ENCODE measurements around the gene PRKACB.
"Not testable (repeated sequence)": the region's sequence is repeated elsewhere in the genome, so short reads cannot be mapped to it uniquely, and the experiment has no call there.

Gene PRKACB

DNA sequence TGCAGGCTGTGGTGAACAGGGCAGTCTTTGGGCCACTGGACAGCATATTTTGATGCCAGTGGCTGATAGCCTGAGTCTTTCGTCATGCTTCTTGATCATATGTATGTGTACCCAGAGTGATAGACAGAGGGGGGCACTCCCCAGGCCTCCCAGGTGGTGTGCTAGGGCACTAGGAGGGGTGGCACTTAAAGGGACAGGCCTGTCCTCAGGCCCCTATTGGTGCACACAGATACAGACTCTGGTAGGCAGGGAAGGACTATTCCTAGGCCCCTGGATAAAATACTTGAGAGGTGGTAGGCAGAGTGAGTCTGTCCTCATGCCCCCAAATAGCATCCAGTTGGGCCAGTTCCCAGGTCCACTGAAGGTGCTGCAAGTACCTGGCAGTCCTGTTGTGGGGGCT lies 80.8 kb downstream of the PRKACB start:
- no peak for DNase-seq

DNA sequence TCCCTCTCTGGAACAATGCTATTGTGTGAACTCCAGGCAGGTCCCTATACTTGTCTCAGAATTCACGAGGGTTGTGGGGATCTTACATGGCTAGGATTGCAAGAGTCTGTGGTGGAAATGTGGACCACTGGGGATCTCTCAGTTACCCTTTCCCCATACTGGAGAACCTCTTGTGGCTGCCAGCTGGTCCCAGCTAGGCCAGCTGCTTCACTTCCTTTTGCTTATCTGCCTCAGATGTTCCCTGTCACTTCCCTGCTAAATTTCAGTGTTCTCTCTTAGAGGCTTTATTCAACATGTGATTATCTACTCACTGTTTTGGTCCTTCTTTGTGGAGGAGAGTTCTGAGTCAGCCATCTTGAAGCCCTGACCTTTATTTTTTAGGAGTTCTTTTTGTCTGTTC lies 81.6 kb downstream of the PRKACB start:
- peak; percentile 91 for DNase-seq

DNA sequence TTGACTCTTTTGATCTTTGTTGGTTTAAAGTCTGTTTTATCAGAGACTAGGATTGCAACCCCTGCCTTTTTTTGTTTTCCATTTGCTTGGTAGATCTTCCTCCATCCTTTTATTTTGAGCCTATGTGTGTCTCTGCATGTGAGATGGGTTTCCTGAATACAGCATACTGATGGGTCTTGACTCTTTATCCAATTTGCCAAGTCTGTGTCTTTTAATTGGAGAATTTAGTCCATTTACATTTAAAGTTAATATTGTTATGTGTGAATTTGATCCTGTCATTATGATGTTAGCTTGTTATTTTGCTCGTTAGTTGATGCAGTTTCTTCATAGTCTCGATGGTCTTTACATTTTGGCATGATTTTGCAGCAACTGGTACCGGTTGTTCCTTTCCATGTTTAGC lies 88.6 kb downstream of the PRKACB start:
- DNase-seq, result not testable (repeated sequence)

GRCh38 chr1:84236256-84236655 lies 92.2 kb downstream of the PRKACB start:
- DNase-seq, result no peak

DNA sequence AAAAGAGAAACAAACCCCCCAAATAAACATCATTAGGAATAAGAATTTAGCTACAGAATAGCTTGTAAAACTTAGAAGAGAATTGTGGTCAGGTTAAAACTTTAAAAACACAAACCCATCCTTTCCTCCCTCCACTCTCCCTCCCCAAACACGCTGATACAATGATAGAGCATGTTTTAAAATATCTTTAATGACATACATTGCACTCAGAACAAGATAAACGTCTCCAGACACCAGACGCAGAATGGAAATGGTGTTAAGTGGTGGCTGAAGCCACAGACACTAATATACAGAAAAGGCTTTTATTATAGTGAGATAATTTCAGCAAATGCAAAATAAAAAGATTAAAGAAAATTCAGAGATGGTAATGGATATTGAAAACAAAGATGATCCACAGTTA lies 98.6 kb downstream of the PRKACB start:
- DNase-seq, result no peak

DNA sequence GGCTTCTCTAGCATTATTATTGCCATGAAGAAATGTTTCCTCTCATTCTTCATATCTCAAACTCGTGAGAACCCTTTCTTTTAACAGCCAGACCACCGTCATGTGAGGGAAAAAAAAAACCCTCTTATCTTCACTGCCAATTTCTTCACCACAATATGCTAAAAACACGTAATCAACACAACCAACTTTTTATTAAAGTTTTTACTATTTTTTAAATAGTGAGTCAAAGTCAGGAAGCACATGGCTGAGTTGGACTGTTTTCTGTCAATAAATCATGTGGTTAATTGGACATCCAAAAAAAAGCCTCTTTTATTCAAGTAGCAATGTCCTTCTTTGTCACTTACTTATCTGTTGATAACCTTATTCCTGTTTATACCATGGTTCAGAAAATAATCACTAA lies 101.5 kb downstream of the PRKACB start:
- no peak for DNase-seq

DNA sequence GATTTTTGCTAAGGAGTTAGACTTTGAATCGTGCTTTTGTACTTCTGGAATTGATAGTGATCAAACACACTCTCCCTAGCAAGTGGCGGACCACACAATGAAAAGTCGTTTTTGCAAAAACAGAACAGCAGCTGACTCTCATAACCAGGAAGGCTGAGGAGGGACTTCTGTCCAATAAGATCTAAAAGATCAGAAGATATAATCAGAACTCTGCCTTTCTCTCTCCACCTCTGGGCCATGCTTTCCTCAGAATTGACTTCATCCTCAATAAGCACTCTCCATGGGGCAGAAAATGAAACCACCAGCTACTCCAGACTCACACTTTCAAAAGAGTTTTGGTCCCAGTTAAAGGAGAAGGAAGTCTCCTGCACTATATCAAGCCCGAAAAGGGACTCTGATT lies 102.1 kb downstream of the PRKACB start:
- DNase-seq, result peak; percentile 10

DNA sequence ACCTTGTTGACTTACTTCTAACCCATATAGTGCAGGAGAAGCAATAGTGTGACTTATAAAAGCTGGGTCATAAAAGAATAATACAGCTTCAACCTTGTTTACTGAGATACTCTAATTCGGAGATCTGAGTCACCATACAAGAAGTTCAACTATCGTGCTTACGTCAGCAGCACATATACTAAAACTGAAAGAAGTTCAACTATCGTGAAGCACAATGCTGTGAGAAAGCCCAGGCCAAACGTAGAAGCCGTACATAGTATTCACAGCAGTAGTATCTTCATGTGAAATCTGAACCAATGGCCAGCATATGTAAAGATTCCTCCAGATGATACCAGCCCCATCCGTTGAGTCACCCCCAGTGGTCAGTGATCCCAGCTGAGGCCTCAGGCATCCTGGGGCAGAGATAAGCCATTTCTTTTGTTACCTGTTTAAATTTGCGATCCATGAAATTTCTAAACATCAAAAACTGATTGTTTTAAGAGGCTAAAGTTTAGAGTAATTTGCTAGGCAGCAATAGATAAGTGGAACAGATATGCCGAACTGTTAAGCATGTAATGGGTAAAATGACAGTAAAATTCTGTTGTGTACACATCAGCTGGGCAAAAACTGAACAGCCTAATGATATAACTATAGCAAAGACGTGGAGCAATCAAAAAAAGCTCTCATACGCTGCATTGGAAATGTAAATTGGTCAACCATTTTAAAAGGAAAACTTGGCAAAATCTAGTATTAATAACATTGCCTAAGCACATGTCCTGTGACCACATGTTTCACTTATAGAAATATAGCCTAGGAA lies 103.6 kb downstream of the PRKACB start:
- no peak for DNase-seq

- no peak for DNase-seq
Observed at GRCh38 chr1:84250668-84251067, 106.6 kb downstream of the PRKACB start.

- no peak for DNase-seq
Observed at GRCh38 chr1:84253036-84253435, 109.0 kb downstream of the PRKACB start.

- DNase-seq, result no peak
Observed at GRCh38 chr1:84253891-84254290, 109.8 kb downstream of the PRKACB start.

DNA sequence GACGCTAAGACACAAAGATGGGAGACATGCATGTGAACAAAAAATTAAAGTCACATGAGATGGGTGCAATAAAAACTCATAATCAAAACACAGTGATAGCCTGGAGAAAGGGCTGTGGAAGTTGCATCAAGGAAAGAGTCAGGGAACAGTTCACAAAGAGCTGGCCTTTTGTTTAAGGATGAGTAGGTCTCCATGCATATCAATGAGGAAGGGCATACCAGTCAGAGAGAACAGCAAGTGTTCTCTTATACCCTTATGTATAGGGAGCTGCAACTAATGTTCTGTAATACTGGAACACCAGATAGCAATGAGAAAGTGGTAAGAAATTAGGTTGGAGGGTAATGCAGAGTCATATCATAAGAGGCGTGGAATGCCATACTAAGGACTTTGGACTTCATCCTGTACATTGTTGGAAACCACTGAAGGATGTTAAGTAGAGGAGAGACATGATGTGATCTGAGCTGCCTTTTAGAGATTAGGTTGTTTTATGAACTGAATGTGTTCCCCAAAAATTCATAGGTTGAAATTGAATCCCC lies 110.7 kb downstream of the PRKACB start:
- no peak for DNase-seq

DNA sequence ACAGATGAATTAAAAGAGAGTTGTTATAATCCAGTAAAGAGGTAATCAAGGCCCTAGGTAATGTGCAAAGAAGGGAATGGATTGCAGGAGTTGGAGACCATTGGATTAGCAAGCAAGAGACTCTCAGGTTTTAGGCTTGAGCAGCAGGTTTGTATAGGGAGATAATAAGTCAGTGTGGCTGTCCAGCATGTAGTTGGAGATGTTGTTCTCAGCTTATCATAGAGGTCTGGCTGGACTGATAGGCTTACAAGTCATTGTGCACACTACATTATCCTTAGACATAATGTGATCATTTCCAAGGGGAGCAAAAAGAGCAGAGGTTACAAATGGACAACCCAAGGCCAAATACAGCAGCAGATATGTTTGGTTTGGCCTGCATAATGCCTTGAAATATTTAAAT lies 111.5 kb downstream of the PRKACB start:
- no peak for DNase-seq

DNA sequence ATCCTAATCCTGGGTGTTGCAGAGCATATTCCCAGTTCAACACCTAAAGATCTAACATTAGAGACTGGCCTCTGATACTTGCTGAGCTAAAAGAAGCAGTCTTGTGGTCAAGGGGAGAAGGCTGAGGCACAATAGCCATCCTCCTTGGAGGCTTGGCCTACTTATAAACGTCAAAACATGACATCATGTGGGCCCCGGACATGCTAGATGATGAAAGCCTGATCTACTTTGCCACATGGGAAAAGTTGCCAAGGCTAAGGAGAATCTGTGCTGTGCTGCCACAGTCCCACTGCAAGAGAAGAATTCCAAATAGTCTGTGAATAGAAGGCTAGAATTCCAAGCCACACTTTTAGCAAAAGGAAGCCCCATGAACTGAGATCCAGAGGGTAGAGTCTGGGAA lies 113.5 kb downstream of the PRKACB start:
- DNase-seq, result no peak

GRCh38 chr1:84259376-84259775 lies 115.3 kb downstream of the PRKACB start:
- no peak for DNase-seq

DNA sequence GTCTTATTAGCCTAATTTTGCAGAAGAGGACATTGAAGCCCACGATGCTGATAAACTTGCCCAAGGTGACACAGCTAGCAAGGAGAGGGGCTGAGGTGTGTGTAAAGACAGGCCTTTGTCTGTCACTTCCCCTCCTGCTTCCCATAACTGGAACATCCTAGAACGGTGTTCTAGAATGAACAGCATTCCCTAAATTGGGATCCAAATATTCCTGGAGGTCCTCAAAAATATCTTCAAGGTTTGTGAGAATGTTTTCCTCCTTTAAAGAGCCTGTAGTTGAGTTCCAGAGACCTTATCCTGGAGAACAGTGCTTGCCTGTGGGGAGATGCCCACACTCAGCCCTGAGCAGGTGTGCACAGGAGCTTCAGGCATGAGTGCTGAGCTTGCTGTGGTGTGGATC lies 115.9 kb downstream of the PRKACB start:
- DNase-seq, result no peak

DNA sequence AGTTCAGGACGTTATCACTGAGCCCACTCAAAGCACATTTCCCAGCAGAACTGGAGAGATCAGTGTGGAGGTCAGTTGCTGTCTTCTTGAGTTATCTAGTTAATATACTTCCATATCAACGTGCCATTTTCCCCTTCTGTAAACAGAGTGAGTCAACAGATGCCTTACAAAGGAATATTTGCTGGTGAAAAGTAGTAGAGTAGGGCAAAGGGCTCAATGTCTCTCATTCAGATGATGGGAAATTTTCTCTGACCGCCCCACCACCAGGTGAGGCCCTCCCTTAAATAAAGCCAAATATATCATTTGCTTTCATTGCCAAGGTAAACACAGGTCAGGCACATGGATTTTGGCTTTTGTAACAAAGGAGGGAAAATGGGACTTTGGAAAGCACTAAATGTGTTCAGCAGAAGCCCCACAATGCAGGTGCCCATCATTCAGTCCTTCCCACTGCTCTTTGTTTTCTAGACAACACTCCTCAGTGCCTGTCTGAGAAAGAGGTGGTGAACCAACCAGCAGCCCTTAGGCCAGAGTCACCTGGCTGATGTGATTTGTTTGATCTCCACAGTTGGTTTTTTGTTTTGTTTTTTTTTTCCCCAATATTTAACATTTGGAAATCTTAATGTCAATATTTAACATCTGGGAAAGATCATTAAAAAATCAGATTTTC lies 116.9 kb downstream of the PRKACB start:
- DNase-seq, result no peak

GRCh38 chr1:84264961-84265360 lies 120.9 kb downstream of the PRKACB start:
- no peak for DNase-seq

- no peak for DNase-seq
Observed at GRCh38 chr1:84265867-84266266, 121.8 kb downstream of the PRKACB start.

- DNase-seq, result no peak
Observed at GRCh38 chr1:84266748-84267147, 122.7 kb downstream of the PRKACB start.

DNA sequence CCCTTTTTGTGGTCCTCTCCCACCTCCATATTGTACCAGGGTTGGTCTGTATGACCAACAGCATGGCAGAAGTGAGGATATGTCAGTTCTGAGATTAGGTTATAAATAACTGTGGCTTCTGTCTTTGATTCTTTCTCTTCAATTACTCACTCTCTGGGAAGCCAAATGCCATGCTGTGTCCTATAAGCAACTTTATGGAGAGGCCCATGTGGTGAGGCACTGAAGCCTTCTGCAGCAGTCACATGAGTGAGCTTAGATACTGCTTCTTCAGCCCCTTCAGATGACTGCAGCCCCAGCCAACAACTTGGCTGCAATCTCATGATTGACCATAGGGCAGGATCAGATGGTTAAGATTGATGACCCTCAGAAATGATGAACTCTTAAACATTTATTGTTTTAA lies 123.4 kb downstream of the PRKACB start:
- no peak for DNase-seq

GRCh38 chr1:84268346-84268745 lies 124.3 kb downstream of the PRKACB start:
- no peak for DNase-seq

DNA sequence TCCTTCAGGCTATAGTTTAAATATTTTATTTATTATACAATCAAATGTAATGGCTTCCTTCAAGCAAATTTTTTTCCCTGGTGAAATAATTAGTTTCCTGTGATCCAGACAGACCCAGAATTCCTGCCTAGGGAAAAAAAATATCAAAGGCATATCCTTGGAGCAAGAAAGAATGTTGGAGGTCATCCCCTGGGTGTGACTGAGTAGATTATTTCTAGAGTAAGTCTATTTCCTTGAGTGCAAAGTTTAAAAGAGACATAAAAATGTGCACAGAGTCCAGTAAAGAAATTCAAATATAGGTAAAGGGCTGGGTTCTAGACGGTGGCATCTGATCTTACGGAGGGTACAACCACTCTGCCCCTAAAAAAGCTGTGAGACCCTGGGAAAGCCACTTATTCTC lies 125.2 kb downstream of the PRKACB start:
- DNase-seq, result no peak

DNA sequence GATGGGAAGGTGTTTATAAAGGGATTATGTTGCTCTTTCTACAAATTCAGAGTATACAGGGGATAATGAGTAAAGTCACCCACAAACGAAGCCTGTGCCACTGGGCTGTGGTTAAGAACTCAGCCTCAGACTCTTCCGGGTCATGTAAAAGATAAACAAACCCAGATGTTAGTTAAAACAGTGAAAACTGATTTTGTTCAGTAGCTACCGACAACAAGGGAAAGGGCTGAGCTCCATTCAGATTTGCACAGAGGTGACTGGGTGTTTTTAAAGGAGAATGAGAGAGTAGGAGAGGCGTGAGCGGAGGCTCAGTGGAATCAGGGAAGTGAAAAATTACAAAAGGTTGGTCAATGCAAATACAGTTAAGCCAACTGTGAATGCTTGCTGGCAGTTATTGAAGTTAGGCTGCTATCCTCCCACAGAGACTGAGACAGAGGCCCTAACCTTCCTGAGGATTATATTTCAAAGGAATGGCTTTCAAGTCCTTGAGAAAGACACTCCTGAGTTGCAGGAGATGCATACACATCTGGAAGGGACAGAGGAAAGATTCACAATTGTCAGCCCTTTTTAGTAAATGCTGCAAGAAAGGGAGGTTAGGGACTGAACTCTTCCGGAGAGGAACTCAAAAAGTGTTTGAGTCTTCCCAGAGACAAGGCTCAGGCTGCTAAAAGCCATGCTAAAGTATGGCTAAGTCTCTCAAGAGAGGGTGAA lies 127.5 kb downstream of the PRKACB start:
- DNase-seq, result no peak

Data from GF-D8 (cell line).